ENCODE results near the gene MMD. TPM values are rescaled to one million over a fixed set of nuclear protein-coding genes. Genes with fewer than 3 reads are reported as not detected.

Gene MMD
- total and polyA plus RNA-seq, 2 of the 13 experiments (the other 11 are each of a cell fraction or from before 2014, with no cell fraction given): 121 to 225 TPM

DNA sequence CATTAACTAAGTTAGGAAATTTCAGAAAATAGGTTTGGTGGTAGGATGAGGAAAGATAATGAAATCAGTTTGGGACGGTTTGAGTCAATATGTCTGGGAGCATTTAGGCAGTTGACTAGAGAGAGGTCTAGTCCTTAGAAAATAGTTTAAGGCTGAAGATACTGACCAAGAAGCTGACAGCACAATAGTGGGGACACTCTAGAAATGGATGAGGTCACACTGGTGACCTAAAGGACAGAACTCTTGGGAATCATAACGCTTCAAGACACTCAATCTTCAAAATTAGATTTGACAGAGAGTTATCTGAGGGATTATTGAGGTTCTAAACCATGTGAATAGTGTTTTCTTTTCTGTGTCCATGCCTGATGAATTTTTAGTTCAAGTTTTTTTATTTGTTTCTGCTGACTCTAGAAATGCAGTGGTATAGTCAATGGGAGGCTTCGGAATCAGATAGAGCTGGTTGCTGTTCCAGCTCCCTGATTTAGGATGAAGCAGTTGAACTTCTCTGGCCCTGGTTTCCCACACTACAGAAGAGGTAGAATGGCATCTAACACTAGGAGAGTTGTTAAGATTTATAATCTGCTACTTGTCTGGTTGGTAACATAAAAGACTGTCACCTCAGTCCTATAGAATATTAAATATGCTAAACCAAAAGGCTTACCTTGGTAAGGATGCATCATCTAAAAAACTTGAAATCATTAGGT, 29.7 kb downstream of the MMD start (continued):
- TF ChIP-seq, protein P1, sequence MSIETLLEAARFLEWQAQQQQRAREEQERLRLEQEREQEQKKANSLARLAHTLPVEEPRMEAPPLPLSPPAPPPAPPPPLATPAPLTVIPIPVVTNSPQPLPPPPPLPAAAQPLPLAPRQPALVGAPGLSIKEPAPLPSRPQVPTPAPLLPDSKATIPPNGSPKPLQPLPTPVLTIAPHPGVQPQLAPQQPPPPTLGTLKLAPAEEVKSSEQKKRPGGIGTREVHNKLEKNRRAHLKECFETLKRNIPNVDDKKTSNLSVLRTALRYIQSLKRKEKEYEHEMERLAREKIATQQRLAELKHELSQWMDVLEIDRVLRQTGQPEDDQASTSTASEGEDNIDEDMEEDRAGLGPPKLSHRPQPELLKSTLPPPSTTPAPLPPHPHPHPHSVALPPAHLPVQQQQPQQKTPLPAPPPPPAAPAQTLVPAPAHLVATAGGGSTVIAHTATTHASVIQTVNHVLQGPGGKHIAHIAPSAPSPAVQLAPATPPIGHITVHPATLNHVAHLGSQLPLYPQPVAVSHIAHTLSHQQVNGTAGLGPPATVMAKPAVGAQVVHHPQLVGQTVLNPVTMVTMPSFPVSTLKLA (IDR thresholded peaks at IDR 0.05): no peak
- TF ChIP-seq MEF2D (CRISPR knock-in tag; IDR thresholded peaks at IDR 0.05): no peak
- peak; percentile 27 for TF ChIP-seq TEAD3 (CRISPR knock-in tag; optimal IDR thresholded peaks at IDR 0.05; ENCODE audit: borderline replicate concordance)
- TF ChIP-seq, protein P2, sequence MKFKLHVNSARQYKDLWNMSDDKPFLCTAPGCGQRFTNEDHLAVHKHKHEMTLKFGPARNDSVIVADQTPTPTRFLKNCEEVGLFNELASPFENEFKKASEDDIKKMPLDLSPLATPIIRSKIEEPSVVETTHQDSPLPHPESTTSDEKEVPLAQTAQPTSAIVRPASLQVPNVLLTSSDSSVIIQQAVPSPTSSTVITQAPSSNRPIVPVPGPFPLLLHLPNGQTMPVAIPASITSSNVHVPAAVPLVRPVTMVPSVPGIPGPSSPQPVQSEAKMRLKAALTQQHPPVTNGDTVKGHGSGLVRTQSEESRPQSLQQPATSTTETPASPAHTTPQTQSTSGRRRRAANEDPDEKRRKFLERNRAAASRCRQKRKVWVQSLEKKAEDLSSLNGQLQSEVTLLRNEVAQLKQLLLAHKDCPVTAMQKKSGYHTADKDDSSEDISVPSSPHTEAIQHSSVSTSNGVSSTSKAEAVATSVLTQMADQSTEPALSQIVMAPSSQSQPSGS (CRISPR knock-in tag; IDR thresholded peaks at IDR 0.05): 0 out of 2 replicates have a peak, but pooled peaks have one; percentile 16
- no peak for TF ChIP-seq ZBTB20 (CRISPR knock-in tag; IDR thresholded peaks at IDR 0.05; ENCODE audit: borderline replicate concordance, low read depth)

DNA sequence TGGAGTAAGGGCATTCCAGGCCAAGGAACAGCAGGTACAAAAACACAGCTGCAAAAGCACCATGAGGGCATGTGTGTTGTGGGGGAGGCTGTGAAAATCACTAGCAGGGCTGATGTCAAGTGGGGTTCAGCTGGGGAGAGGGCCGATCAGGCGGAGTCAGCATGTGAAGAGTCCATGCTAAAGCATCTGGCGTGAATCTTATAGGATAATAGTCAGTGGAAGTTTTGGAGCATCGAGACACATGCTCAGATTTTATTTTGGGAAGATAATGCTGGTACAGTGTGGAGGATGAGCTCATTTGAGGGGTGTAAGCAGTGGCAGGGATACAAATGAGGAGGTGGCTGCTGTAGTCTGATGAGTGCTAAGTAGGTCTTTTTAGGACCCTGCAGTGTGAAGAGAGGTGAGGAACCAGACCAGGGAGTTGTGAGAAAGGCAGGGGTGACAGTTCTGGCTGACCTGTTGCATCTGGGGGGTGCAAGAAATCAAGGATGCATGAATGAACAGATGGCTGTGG, 30.3 kb downstream of the MMD start:
- Histone ChIP-seq H3K9me3 (ENCODE audit: low read length) (no peaks in the 10 kb centered on the region), H3K4me3 (replicated peaks in 1 of 3; ENCODE audit: insufficient read depth in 1 of 3, low read depth in 2 of 3, low read length in 3 of 3) (no peak overlapping the region), H2AFZ (ENCODE audit: low read length) (no peak overlapping the region), H3K36me3 (replicated peaks in 1 of 2; ENCODE audit: control insufficient read depth in 1 of 2, insufficient read depth in 2 of 2, low read length in 2 of 2) (peaks cover 9 to 17% of the 10 kb centered on the region in 2 experiments), H3K9ac (ENCODE audit: insufficient read depth, low read depth, low read length) (no peak overlapping the region), H3K27me3 (ENCODE audit: control insufficient read depth in 1 of 2, insufficient read depth in 2 of 2, low read length in 2 of 2) (no peaks in the 10 kb centered on the region), H3K4me1 (ENCODE audit: insufficient read depth, low read length) (peaks cover 62% of the 10 kb centered on the region), H3K4me2 (ENCODE audit: low read depth, low read length) (no peak overlapping the region), H3K27ac (ENCODE audit: extremely low read length, insufficient read depth, low read length) (peak overlapping the region; percentile 2), H4K20me1 (ENCODE audit: insufficient read depth, low read length) (0 out of 2 replicates have a peak, but pooled peaks cover 5% of the 10 kb centered on the region), H3K79me2 (ENCODE audit: insufficient read depth, low read length) (no peaks in the 10 kb centered on the region)
- BruUV-seq (replicated peaks): no TSS peak
- in situ Hi-C loops (cut with HindIII; ENCODE audit: extremely low pct_ligation_motif_present, low pct_unique_long_range_greater_than_20kb): loop anchor here (25.0 kb wide), 1 partner anchor 371 kb away; the partner anchor contains the start of gene PCTP
- FAIRE-seq (no peak), ATAC-seq (peak; percentile 13; the same call in 2 of the 3 replicates), DNase-seq (ENCODE audit: low spot score) (no peak)
- WGBS (ENCODE audit: low lambda C conversion rate): 98% methylated on average over 4 of the region's 4 CpGs
- ChIA-PET POLR2A (interaction anchor here (1.3 to 3.8 kb wide), 3 partner anchors 16 to 55 kb away, joined by 5 to 9 read pairs (median 5); no protein-coding TSS in a partner anchor), CTCF (ENCODE audit: low intra/inter-chr PET ratio, low total read pairs) (no interaction called here)
- intact Hi-C loops (cut with micrococcal nuclease; ENCODE audit: unreplicated experiment): loop anchor here (1.0 to 10.0 kb wide), 2 partner anchors 42 to 364 kb away; partner anchors contain the start of gene PCTP
- no peak for TF ChIP-seq MTA1 (CRISPR knock-in tag; IDR thresholded peaks at IDR 0.05; ENCODE audit: borderline replicate concordance)
- TF ChIP-seq, protein P3, sequence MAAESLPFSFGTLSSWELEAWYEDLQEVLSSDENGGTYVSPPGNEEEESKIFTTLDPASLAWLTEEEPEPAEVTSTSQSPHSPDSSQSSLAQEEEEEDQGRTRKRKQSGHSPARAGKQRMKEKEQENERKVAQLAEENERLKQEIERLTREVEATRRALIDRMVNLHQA (CRISPR knock-in tag; IDR thresholded peaks at IDR 0.05): no peak
- TF ChIP-seq, protein P4, sequence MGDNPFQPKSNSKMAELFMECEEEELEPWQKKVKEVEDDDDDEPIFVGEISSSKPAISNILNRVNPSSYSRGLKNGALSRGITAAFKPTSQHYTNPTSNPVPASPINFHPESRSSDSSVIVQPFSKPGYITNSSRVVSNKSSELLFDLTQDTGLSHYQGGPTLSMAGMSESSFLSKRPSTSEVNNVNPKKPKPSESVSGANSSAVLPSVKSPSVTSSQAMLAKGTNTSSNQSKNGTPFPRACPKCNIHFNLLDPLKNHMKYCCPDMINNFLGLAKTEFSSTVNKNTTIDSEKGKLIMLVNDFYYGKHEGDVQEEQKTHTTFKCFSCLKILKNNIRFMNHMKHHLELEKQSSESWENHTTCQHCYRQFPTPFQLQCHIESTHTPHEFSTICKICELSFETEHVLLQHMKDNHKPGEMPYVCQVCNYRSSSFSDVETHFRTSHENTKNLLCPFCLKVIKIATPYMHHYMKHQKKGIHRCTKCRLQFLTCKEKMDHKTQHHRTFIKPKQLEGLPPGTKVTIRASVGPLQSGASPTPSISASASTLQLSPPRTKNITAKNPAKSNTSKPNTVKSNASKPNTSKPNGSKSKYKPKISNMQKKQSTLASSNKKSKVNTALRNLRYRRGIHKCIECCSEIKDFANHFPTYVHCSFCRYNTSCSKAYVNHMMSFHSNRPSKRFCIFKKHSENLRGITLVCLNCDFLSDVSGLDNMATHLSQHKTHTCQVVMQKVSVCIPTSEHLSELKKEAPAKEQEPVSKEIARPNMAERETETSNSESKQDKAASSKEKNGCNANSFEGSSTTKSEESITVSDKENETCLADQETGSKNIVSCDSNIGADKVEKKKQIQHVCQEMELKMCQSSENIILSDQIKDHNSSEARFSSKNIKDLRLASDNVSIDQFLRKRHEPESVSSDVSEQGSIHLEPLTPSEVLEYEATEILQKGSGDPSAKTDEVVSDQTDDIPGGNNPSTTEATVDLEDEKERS (CRISPR knock-in tag; IDR thresholded peaks at IDR 0.05): peak; percentile 20; the same call in 1 of the 2 replicates
- TF ChIP-seq NFE2L1 (CRISPR knock-in tag; IDR thresholded peaks at IDR 0.05; ENCODE audit: borderline replicate concordance): no peak
- TF ChIP-seq ZNF260 (CRISPR knock-in tag; IDR thresholded peaks at IDR 0.05; ENCODE audit: borderline replicate concordance, low read depth): no peak
- no peak for TF ChIP-seq ZNF460 (CRISPR knock-in tag; IDR thresholded peaks at IDR 0.05; ENCODE audit: borderline replicate concordance)
- TF ChIP-seq CHCHD3 (CRISPR knock-in tag; IDR thresholded peaks at IDR 0.05): 0 out of 2 replicates have a peak, but pooled peaks have one; percentile 57
- no peak for TF ChIP-seq ZNF775 (CRISPR knock-in tag; IDR thresholded peaks at IDR 0.05; ENCODE audit: borderline replicate concordance)
- peak; percentile 63; the same call in 1 of the 2 replicates for TF ChIP-seq MBD4 (IDR thresholded peaks at IDR 0.05; ENCODE audit: borderline replicate concordance, low read length)
- TF ChIP-seq MED1 (CRISPR knock-in tag; IDR thresholded peaks at IDR 0.05): no peak
